ENCODE data around the gene SP140. TPM values are rescaled to one million over a fixed set of nuclear protein-coding genes. Genes with fewer than 3 reads are reported as not detected.
A peak's percentile ranks its signal among the peaks of the same experiment; 100 is the strongest.

SP140 gene
- total RNA-seq, 3 donors from 2014 or later, result 3.1 to 4.9 (median 3.7) TPM

DNA sequence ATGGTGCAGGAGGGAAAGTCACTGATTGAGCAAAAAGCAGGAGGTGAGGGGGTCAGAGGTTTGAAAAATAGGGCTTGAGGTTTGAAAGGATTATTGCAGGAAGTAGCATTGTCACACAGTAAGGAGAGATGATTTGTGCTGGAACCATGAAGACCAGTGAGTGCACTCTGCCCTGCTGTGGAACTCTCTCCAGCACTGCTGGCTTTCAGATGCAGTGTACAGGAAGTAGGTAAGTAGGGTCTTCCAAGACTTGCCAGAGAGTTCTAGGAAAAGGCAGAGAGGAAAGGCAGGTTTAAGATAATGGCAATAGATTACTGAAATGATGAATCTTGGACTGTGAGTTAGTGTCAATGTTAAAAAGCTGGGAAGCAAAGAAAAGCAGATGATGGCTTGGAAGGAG is 17.0 kb upstream of the SP140 start:
- ATAC-seq (no peak), DNase-seq (no peak)
- no peaks in the 10 kb centered on the region for H3K36me3 ChIP-seq (ENCODE audit: low read depth)

GRCh38 chr2:230209422-230210051 is 16.0 kb upstream of the SP140 start:
- no peak for TF ChIP-seq CTCF (IDR thresholded peaks at IDR 0.05)
- H3K9me3 ChIP-seq, result no peaks in the 10 kb centered on the region
- H3K36me3 ChIP-seq (ENCODE audit: low read depth), result no peaks in the 10 kb centered on the region
- DNase-seq (no peak), ATAC-seq (no peak)
- intact Hi-C loops (cut with DNase I, micrococcal nuclease), result no loop called here
- H3K4me3 ChIP-seq, result no peak overlapping the region
- H3K4me1 ChIP-seq (ENCODE audit: low read depth), result no peaks in the 10 kb centered on the region

More for the DNA sequence above, 17.0 kb upstream of the SP140 start:
- no peak for TF ChIP-seq CTCF (IDR thresholded peaks at IDR 0.05)
- intact Hi-C loops (cut with DNase I, micrococcal nuclease), result no loop called here
- Histone ChIP-seq H3K4me1 (ENCODE audit: low read depth) (no peaks in the 10 kb centered on the region), H3K4me3 (no peak overlapping the region), H3K9me3 (no peaks in the 10 kb centered on the region)

DNA sequence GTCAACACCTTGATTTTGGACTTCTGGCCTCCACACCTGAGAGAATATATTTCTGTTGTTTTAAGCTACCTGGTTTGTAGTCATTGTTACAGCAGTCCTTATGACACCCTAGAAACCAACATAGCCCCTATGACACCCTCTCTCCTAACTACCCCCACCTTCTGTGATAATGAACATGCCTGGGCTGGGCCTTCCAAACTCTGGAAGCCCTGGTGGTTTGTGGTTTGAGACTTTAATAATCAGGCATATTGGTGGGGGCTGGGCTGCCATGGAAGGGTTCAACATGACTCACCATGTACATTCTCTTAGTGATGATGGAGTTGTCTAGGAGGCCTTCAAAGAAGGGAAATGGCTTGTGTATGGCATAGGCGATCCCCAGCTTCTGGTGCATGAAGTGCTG is 9.0 kb upstream of the SP140 start:
- H3K9me3 ChIP-seq, result no peaks in the 10 kb centered on the region
- intact Hi-C loops (cut with DNase I, micrococcal nuclease), result no loop called here
- peaks cover 11% of the 10 kb centered on the region for H3K4me1 ChIP-seq (ENCODE audit: low read depth)
- ATAC-seq, result no peak
- H3K4me3 ChIP-seq, result no peak overlapping the region
- DNase-seq, result no peak
- TF ChIP-seq CTCF (IDR thresholded peaks at IDR 0.05), result no peak
- no peaks in the 10 kb centered on the region for H3K36me3 ChIP-seq (ENCODE audit: low read depth)

DNA sequence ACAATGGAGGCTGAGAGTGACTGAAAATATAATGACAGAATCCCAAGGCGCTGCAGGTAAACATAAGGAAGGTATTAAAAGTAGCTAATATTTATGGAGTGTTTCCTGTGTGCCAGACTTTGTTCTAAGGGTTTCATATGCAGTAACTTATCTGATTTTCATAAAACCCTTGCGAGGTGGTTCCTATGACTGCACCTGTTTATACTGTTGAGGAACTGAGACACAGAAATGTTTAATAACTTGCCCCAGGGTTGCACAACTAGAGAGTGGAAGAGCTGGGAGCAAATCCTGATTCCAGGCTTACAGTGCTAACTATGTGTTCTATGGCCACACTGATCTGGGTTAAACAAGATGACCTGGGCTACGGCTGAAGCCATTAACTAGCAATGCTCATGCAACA is 8.1 kb upstream of the SP140 start:
- peaks cover 11% of the 10 kb centered on the region for H3K4me1 ChIP-seq (ENCODE audit: low read depth)
- ATAC-seq, result no peak
- no peaks in the 10 kb centered on the region for H3K9me3 ChIP-seq
- intact Hi-C loops (cut with DNase I, micrococcal nuclease), result no loop called here
- DNase-seq, result no peak
- no peaks in the 10 kb centered on the region for H3K36me3 ChIP-seq (ENCODE audit: low read depth)
- H3K4me3 ChIP-seq, result no peak overlapping the region
- TF ChIP-seq CTCF (IDR thresholded peaks at IDR 0.05), result no peak

DNA sequence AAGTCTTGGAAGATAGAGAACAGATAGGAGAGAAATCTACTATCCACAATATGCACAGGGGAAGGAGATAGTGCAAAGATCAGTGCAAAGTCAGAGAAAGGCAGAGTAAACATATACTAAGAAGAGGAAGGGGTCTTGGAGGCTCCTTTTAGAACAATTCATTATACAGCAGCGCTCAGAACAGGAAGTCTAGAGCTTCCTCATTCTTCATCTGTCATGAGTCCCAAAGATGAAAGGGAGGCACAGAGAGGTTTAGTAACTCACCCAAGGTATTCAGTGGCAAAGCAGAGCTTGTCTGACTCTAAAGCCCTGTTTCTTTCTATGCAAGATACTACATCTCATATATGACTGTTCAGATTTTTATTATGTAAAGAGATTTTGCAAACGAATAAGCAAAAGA is 7.1 kb upstream of the SP140 start:
- no peaks in the 10 kb centered on the region for H3K36me3 ChIP-seq (ENCODE audit: low read depth)
- intact Hi-C loops (cut with DNase I, micrococcal nuclease), result no loop called here
- peaks cover 11% of the 10 kb centered on the region for H3K4me1 ChIP-seq (ENCODE audit: low read depth)
- H3K4me3 ChIP-seq, result no peak overlapping the region
- ATAC-seq, result peak; percentile 47
- DNase-seq, result no peak
- H3K9me3 ChIP-seq, result no peaks in the 10 kb centered on the region
- no peak for TF ChIP-seq CTCF (IDR thresholded peaks at IDR 0.05)
